Kidney epithelial cell (primary cell): ENCODE measurements around the gene WDR27. TPM values are rescaled to one million over a fixed set of nuclear protein-coding genes. Genes with fewer than 3 reads are reported as not detected.
"Not testable (repeated sequence)": the region's sequence is repeated elsewhere in the genome, so short reads cannot be mapped to it uniquely, and the experiment has no call there.

Source experiments
- DNase-seq: peaks from one replicate; pipeline ENCODE4 v3.0.0-alpha.2; 2010; ENCODE audit warnings: low read depth
- H3K27me3 ChIP-seq: 2 replicates; pipeline ENCODE4 v1.6.0; 2011; ENCODE audit warnings: low read length; ENCODE audit not compliant: control insufficient read depth, insufficient read depth
- H3K36me3 ChIP-seq: 2 replicates; pipeline ENCODE4 v1.5.1; 2011; ENCODE audit warnings: low read length; ENCODE audit not compliant: control insufficient read depth, insufficient read depth
- H3K4me3 ChIP-seq: 2 replicates; pipeline ENCODE4 v1.5.1; 2011; ENCODE audit warnings: low read depth, mild to moderate bottlenecking, control low read depth, low read length
- total RNA-seq: library from RNA; depleted of rRNA; stranded (reverse); fragments of >200 nt; gene quantifications from 2 replicates; pipeline ENCODE4 v1.2.3, GENCODE V29; 2015
- TF ChIP-seq, protein P1 (sequence below): IDR thresholded peaks from 2 replicates; pipeline ENCODE4 v1.5.1; 2011; ENCODE audit warnings: mild to moderate bottlenecking, moderate library complexity, low read length, control low read depth, inconsistent platforms; ENCODE audit not compliant: insufficient read depth, poor library complexity, severe bottlenecking

WDR27 gene
- total RNA-seq, 1 donor from 2014 or later = 27.0 TPM

DNA sequence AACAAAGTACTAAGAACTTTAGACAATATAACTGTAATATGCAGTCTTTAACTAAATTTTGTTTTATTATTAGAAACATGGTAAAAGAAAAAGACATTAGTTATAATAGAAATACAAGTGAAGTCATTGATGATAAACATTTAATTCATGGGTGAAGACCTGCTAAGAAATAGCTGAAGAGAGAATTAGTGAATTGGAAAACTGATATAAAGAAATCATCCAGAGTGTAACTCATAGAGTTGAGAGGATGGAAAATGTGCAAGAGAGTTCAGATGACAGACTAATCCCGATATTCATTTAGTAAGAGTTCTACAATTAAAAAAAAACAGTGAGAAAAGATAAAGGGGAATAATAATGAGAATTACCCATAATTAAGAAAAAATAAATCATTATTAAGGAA is 227.5 kb downstream of the WDR27 start:
- TF ChIP-seq, protein P1, sequence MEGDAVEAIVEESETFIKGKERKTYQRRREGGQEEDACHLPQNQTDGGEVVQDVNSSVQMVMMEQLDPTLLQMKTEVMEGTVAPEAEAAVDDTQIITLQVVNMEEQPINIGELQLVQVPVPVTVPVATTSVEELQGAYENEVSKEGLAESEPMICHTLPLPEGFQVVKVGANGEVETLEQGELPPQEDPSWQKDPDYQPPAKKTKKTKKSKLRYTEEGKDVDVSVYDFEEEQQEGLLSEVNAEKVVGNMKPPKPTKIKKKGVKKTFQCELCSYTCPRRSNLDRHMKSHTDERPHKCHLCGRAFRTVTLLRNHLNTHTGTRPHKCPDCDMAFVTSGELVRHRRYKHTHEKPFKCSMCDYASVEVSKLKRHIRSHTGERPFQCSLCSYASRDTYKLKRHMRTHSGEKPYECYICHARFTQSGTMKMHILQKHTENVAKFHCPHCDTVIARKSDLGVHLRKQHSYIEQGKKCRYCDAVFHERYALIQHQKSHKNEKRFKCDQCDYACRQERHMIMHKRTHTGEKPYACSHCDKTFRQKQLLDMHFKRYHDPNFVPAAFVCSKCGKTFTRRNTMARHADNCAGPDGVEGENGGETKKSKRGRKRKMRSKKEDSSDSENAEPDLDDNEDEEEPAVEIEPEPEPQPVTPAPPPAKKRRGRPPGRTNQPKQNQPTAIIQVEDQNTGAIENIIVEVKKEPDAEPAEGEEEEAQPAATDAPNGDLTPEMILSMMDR = no peak
- Histone ChIP-seq H3K4me3 (no peak overlapping the region), H3K36me3 (no peaks in the 10 kb centered on the region), H3K27me3 (no peaks in the 10 kb centered on the region)
- DNase-seq = no peak

DNA sequence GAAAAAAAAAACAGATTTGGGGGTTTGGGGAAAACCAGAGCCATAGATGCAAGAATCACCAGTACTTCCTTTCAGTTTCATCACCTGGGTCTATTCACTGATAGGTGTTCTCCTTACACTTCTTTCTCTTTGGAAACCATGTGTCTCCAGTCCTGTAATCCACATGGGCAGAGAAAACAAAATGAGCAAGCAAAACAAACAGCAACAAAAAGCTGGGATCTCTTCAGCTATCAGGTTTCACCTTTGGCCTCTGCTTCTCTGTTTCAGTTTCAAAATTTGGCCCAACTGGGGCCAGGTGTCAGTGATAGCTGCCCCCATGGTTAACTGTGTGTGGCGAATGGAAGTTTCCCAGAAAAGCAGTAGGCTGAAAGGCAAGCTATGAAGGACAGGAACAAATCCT is 228.2 kb downstream of the WDR27 start:
- Histone ChIP-seq H3K4me3 (no peak overlapping the region), H3K36me3 (no peaks in the 10 kb centered on the region), H3K27me3 (no peaks in the 10 kb centered on the region)
- TF ChIP-seq, protein P1 = no peak
- no peak for DNase-seq

DNA sequence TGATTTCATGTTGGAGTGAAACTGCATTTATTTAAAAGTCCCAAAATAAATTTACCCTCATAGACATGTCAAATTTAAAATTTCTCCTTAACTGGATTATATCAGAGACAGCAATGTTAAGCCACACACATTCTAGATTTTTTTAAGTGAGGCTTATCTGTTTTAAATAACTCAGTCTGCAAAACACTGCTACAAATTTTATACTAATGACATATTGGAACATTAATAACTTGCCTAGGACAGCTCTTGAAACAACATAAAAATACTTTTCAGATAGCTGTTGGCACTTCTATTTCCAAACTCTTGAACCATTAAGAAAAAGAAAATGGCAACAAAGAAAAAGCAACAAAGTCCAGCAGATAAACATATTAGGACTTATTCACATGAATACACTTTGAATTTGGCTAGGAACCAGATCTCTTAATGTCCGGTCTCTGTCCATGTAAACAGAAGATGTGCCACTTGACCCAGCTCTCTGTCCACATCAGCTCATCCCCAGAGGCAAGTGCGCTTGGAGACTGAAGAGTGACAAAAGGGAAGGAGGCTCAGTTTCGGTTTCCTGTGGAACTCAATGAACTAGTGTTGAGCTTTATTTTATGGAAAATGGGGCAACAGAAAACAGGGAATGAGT is 228.9 kb downstream of the WDR27 start:
- TF ChIP-seq, protein P1 = no peak

DNA sequence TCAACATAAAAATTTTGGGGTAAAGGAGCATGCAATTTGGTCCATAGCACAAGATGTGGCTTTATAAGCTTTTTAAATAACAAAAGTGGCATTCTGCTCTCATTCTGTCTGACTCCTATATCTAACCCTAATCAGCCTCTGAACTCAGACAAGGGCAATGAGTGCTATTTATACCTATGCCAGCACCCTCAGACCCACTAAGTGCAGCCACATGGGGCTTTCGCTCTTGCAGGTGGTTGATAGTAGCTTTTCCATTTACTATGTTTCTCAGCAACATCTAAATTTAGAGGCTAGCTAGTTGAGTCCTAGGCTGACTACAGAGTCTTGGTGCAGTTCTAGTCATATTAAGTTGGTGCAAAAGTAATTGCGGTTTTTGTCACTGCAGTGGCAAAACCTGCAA is 231.0 kb downstream of the WDR27 start:
- TF ChIP-seq, protein P1 = no peak
- H3K36me3 ChIP-seq = no peaks in the 10 kb centered on the region
- DNase-seq = no peak
- no peaks in the 10 kb centered on the region for H3K27me3 ChIP-seq
- H3K4me3 ChIP-seq = no peak overlapping the region

More for the DNA sequence above, 228.9 kb downstream of the WDR27 start:
- DNase-seq = no peak
- no peaks in the 10 kb centered on the region for H3K36me3 ChIP-seq
- no peaks in the 10 kb centered on the region for H3K27me3 ChIP-seq
- no peak overlapping the region for H3K4me3 ChIP-seq

DNA sequence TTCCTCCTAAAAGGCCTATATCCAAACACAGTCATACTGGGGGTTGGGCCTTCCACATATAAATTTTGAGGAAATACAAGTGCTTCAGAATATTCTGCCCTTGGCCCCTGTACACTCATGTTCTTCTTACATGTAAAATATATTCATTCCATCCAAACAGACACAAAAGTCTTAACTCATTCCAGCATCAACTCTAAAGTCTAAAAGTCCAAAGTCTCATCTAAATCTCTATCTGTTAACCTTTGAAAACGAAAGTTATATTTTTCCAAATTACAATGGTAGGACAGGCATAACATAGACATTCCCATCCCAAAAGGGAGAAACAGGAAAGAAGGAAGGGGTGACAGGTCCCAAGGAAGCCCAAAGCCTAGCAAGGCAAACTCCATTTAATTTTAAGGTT is 232.8 kb downstream of the WDR27 start:
- Histone ChIP-seq H3K27me3 (no peaks in the 10 kb centered on the region), H3K36me3 (no peaks in the 10 kb centered on the region), H3K4me3 (no peak overlapping the region)
- no peak for DNase-seq
- TF ChIP-seq, protein P1 = no peak

DNA sequence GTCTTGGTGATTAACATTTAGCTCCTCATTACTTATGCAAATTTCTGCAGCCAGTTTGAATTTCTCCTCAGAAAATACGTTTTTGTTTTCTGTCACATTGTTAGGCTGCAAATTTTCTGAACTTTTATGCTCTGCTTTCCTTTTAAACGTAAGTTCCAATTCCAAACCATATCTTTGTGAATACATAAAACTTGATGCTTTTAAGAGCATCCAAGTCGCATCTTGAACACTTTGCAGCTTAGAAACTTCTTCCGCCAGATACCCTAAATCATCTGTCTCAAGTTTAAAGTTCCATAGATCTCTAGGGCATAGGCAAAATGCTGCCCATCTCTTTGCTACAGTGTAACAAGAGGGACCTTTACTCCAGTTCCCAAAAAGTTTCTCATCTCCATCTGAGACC is 234.1 kb downstream of the WDR27 start:
- DNase-seq, H3K36me3 ChIP-seq, H3K27me3 ChIP-seq, H3K4me3 ChIP-seq: not testable (repeated sequence)

DNA sequence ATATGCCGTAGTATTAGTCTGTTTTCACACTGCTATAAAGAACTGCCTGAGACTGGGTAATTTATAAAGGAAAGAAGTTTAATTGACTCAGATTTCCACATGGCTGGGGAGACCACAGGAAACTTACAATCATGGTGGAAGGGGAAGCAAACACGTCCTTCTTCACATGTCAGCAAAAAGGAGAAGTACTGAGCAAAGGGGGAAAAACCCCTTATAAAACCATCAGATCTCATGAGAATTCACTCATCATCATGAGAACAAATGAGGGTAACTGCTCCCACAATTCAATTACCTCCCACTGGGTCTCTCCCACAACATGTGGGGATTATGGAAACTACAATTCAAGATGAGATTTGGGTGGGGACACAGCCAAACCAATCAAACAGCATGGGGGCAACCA is 235.6 kb downstream of the WDR27 start:
- H3K4me3 ChIP-seq, H3K27me3 ChIP-seq, DNase-seq, H3K36me3 ChIP-seq: not testable (repeated sequence)
